Neural cell (in vitro differentiated cells): ENCODE data around the gene SH3PXD2A. TPM values are rescaled to one million over a fixed set of nuclear protein-coding genes. Genes with fewer than 3 reads are reported as not detected.

ENCODE experiments used
- H2AFZ ChIP-seq: fragments of 200-600, 300-800 bp; sonication (generic), shearing (Covaris generic); 2 replicates; pipeline ENCODE4 v1.6.0; 2014; ENCODE audit warnings: low read depth, mild to moderate bottlenecking, antibody characterized with exemption, low read length, moderate library complexity
- H3F3A ChIP-seq: fragments of 200-600 bp; shearing (Covaris generic); 2 replicates; pipeline ENCODE4 v1.6.1; 2016; ENCODE audit warnings: mild to moderate bottlenecking, moderate library complexity, mixed read lengths, antibody characterized with exemption, low read length; ENCODE audit not compliant: insufficient read depth, poor library complexity, severe bottlenecking
- H3K27ac ChIP-seq: fragments of 200-600, 300-800 bp; sonication (generic), shearing (Covaris generic); 2 replicates; pipeline ENCODE4 v1.5.1; 2014; ENCODE audit warnings: mild to moderate bottlenecking, low read length, moderate library complexity
- H3K27me3 ChIP-seq: fragments of 300-800, 200-600 bp; sonication (generic), shearing (Covaris generic); 2 replicates; pipeline ENCODE4 v1.6.0; 2014; ENCODE audit warnings: mild to moderate bottlenecking, low read depth, low read length, moderate library complexity; ENCODE audit not compliant: insufficient read depth
- H3K36me3 ChIP-seq: fragments of 300-800, 200-600 bp; sonication (generic), shearing (Covaris generic); 2 replicates; pipeline ENCODE4 v1.5.1; 2014; ENCODE audit warnings: mild to moderate bottlenecking, antibody characterized with exemption, low read length, moderate library complexity; ENCODE audit not compliant: insufficient read depth
- H3K4me2 ChIP-seq: fragments of 300-800, 200-600 bp; sonication (generic), shearing (Covaris generic); 2 replicates; pipeline ENCODE4 v1.6.0; 2014; ENCODE audit warnings: mild to moderate bottlenecking, low read length
- H3K4me3 ChIP-seq: fragments of 300-800, 200-600 bp; sonication (generic), shearing (Covaris generic); 2 replicates; pipeline ENCODE4 v1.5.1; 2014; ENCODE audit warnings: mild to moderate bottlenecking, low read length, moderate library complexity
- H3K79me2 ChIP-seq: fragments of 200-600 bp; shearing (Covaris generic); replicated peaks from 2 replicates; pipeline ENCODE4 v1.6.0; 2014; ENCODE audit warnings: mild to moderate bottlenecking, low read length, moderate library complexity; ENCODE audit not compliant: insufficient read depth
- H3K9ac ChIP-seq: fragments of 300-800, 200-600 bp; sonication (generic), shearing (Covaris generic); 2 replicates; pipeline ENCODE4 v1.6.1; 2016; ENCODE audit warnings: mild to moderate bottlenecking, low read length, mixed read lengths
- H3K9me2 ChIP-seq: fragments of 200-600 bp; shearing (Covaris generic); 2 replicates; pipeline ENCODE4 v1.6.1; 2016; ENCODE audit warnings: mild to moderate bottlenecking, low read length, mixed read lengths; ENCODE audit not compliant: insufficient read depth
- H3K9me3 ChIP-seq: fragments of 200-600, 300-800 bp; sonication (generic), shearing (Covaris generic); 2 replicates; pipeline ENCODE4 v1.6.1; 2016; ENCODE audit warnings: mild to moderate bottlenecking, mixed run types, low read length, moderate library complexity, mixed read lengths
- H4K20me1 ChIP-seq: fragments of 200-600 bp; shearing (Covaris generic); 2 replicates; pipeline ENCODE4 v1.6.1; 2016; ENCODE audit warnings: mild to moderate bottlenecking, mixed run types; ENCODE audit not compliant: insufficient read depth
- EP300 ChIP-seq: fragments of 450-650 bp; conservative IDR thresholded peaks from 2 replicates; pipeline ENCODE4 v1.6.1; 2014; ENCODE audit warnings: antibody characterized with exemption, mild to moderate bottlenecking, moderate library complexity; ENCODE audit not compliant: poor library complexity, severe bottlenecking
- EZH2 ChIP-seq: fragments of 200-600, 300-800 bp; shearing (Covaris generic), sonication (generic); IDR thresholded peaks from 2 replicates; pipeline ENCODE4 v1.6.1; 2014; ENCODE audit warnings: antibody characterized with exemption, low read length, borderline replicate concordance, mild to moderate bottlenecking; ENCODE audit not compliant: insufficient read depth, poor library complexity, severe bottlenecking
- MXI1 ChIP-seq: fragments of 450-650 bp; conservative IDR thresholded peaks from 2 replicates; pipeline ENCODE4 v1.6.1; 2014; ENCODE audit warnings: antibody characterized with exemption, mild to moderate bottlenecking; ENCODE audit not compliant: poor library complexity, severe bottlenecking
- POLR2AphosphoS5 ChIP-seq: IDR thresholded peaks from 2 replicates; pipeline ENCODE4 v1.6.1; 2012
- RAD21 ChIP-seq: fragments of 450-650 bp; conservative IDR thresholded peaks from 2 replicates; pipeline ENCODE4 v1.6.1; 2014; ENCODE audit warnings: antibody characterized with exemption, mild to moderate bottlenecking, moderate library complexity
- SMC3 ChIP-seq: fragments of 450-650 bp; conservative IDR thresholded peaks from 2 replicates; pipeline ENCODE4 v1.6.1; 2014; ENCODE audit warnings: antibody characterized with exemption, mild to moderate bottlenecking, moderate library complexity; ENCODE audit not compliant: poor library complexity
- TAF1 ChIP-seq: IDR thresholded peaks from 2 replicates; pipeline ENCODE4 v1.6.1; 2012; ENCODE audit warnings: low read depth
- polyA plus RNA-seq: library from polyadenylated mRNA; depleted of rRNA; stranded (reverse); fragments of >200 nt; gene quantifications from 2 replicates; pipeline ENCODE4 v1.2.3, GENCODE V29; 2014
- TF ChIP-seq, protein P1 (sequence below): IDR thresholded peaks from 2 replicates; pipeline ENCODE4 v1.6.1; 2012; ENCODE audit warnings: borderline replicate concordance
- TF ChIP-seq, protein P2 (sequence below): fragments of 450-650 bp; IDR thresholded peaks from 2 replicates; pipeline ENCODE4 v1.5.1; 2014; ENCODE audit warnings: antibody characterized with exemption, mild to moderate bottlenecking, moderate library complexity; ENCODE audit not compliant: poor library complexity, severe bottlenecking

Gene SH3PXD2A
- polyA plus RNA-seq, 1 donor from 2014 or later, result 5.2 TPM

DNA sequence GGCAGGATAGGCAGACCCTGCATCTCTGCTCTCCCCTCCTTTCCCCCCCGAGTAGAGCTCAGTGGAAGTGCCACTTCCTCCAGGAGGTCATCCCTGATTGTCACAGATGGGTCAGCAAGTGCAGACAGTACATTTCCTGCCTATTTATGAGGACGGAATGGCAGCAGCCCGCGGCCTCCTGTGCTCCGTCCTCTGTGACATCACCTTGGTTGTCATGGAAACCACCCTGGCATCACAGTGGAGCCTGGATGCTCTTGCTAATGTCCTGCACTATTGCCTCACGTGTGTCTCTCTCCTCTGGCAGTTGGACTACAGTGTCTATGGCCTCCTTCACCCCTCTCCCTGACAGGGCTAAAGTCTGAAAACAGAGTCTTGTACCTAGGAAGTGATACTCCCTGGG lies 148.6 kb downstream of the SH3PXD2A start:
- Histone ChIP-seq H3K4me2 (no peak overlapping the region), H3K36me3 (no peaks in the 10 kb centered on the region), H3F3A (no peaks in the 10 kb centered on the region), H3K9me2 (no peaks in the 10 kb centered on the region), H3K27ac (no peak overlapping the region), H3K9ac (no peak overlapping the region), H4K20me1 (no peaks in the 10 kb centered on the region), H3K27me3 (no peaks in the 10 kb centered on the region), H2AFZ (no peak overlapping the region), H3K9me3 (no peaks in the 10 kb centered on the region), H3K4me3 (no peak overlapping the region), H3K79me2 (no peaks in the 10 kb centered on the region)
- TF ChIP-seq MXI1 (no peak), SMC3 (no peak), EP300 (no peak), POLR2AphosphoS5 (no peak), TAF1 (no peak), EZH2 (no peak), RAD21 (no peak)
- TF ChIP-seq, protein P1, sequence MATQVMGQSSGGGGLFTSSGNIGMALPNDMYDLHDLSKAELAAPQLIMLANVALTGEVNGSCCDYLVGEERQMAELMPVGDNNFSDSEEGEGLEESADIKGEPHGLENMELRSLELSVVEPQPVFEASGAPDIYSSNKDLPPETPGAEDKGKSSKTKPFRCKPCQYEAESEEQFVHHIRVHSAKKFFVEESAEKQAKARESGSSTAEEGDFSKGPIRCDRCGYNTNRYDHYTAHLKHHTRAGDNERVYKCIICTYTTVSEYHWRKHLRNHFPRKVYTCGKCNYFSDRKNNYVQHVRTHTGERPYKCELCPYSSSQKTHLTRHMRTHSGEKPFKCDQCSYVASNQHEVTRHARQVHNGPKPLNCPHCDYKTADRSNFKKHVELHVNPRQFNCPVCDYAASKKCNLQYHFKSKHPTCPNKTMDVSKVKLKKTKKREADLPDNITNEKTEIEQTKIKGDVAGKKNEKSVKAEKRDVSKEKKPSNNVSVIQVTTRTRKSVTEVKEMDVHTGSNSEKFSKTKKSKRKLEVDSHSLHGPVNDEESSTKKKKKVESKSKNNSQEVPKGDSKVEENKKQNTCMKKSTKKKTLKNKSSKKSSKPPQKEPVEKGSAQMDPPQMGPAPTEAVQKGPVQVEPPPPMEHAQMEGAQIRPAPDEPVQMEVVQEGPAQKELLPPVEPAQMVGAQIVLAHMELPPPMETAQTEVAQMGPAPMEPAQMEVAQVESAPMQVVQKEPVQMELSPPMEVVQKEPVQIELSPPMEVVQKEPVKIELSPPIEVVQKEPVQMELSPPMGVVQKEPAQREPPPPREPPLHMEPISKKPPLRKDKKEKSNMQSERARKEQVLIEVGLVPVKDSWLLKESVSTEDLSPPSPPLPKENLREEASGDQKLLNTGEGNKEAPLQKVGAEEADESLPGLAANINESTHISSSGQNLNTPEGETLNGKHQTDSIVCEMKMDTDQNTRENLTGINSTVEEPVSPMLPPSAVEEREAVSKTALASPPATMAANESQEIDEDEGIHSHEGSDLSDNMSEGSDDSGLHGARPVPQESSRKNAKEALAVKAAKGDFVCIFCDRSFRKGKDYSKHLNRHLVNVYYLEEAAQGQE, result no peak
- TF ChIP-seq, protein P2, sequence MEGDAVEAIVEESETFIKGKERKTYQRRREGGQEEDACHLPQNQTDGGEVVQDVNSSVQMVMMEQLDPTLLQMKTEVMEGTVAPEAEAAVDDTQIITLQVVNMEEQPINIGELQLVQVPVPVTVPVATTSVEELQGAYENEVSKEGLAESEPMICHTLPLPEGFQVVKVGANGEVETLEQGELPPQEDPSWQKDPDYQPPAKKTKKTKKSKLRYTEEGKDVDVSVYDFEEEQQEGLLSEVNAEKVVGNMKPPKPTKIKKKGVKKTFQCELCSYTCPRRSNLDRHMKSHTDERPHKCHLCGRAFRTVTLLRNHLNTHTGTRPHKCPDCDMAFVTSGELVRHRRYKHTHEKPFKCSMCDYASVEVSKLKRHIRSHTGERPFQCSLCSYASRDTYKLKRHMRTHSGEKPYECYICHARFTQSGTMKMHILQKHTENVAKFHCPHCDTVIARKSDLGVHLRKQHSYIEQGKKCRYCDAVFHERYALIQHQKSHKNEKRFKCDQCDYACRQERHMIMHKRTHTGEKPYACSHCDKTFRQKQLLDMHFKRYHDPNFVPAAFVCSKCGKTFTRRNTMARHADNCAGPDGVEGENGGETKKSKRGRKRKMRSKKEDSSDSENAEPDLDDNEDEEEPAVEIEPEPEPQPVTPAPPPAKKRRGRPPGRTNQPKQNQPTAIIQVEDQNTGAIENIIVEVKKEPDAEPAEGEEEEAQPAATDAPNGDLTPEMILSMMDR, result no peak

DNA sequence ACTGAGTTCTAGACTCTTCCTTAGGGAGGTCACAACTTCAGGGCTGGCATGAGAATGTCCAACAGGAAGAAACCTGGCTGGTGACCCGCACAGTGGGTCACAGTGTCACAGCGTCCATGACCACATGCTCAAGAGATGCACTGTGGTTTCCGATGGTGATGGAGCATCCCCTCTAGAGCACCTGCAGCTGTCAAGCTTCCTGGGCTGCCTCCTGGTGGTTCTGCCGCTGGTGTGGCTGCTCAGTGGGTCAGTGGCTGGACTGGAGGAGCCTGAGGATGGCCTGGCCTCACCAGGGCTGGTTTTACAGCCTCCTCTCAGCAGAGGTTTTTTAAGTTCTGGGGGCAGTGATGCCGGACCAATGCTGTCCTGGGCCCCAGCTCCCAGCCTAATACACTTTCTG lies 149.3 kb downstream of the SH3PXD2A start:
- Histone ChIP-seq H3K9ac (no peak overlapping the region), H3K4me3 (no peak overlapping the region), H3K4me2 (no peak overlapping the region), H3K79me2 (no peaks in the 10 kb centered on the region), H3K9me3 (no peaks in the 10 kb centered on the region), H3K27ac (no peak overlapping the region), H3K36me3 (no peaks in the 10 kb centered on the region), H3F3A (no peaks in the 10 kb centered on the region), H4K20me1 (no peaks in the 10 kb centered on the region), H3K27me3 (no peaks in the 10 kb centered on the region), H3K9me2 (no peaks in the 10 kb centered on the region), H2AFZ (no peak overlapping the region)
- TF ChIP-seq TAF1, result no peak
- TF ChIP-seq MXI1, result no peak
- TF ChIP-seq, protein P2, result no peak
